Neural cell (in vitro differentiated cells): ENCODE results near the gene CPNE5. TPM values are rescaled to one million over a fixed set of nuclear protein-coding genes. Genes with fewer than 3 reads are reported as not detected.

ENCODE experiments used
- H2AFZ ChIP-seq: fragments of 200-600, 300-800 bp; sonication (generic), shearing (Covaris generic); 2 replicates; pipeline ENCODE4 v1.6.0; 2014; ENCODE audit warnings: low read depth, mild to moderate bottlenecking, antibody characterized with exemption, low read length, moderate library complexity
- H3F3A ChIP-seq: fragments of 200-600 bp; shearing (Covaris generic); 2 replicates; pipeline ENCODE4 v1.6.1; 2016; ENCODE audit warnings: mild to moderate bottlenecking, moderate library complexity, mixed read lengths, antibody characterized with exemption, low read length; ENCODE audit not compliant: insufficient read depth, poor library complexity, severe bottlenecking
- H3K27ac ChIP-seq: fragments of 200-600, 300-800 bp; sonication (generic), shearing (Covaris generic); 2 replicates; pipeline ENCODE4 v1.5.1; 2014; ENCODE audit warnings: mild to moderate bottlenecking, low read length, moderate library complexity
- H3K27me3 ChIP-seq: fragments of 300-800, 200-600 bp; sonication (generic), shearing (Covaris generic); 2 replicates; pipeline ENCODE4 v1.6.0; 2014; ENCODE audit warnings: mild to moderate bottlenecking, low read depth, low read length, moderate library complexity; ENCODE audit not compliant: insufficient read depth
- H3K36me3 ChIP-seq: fragments of 300-800, 200-600 bp; sonication (generic), shearing (Covaris generic); 2 replicates; pipeline ENCODE4 v1.5.1; 2014; ENCODE audit warnings: mild to moderate bottlenecking, antibody characterized with exemption, low read length, moderate library complexity; ENCODE audit not compliant: insufficient read depth
- H3K4me2 ChIP-seq: fragments of 300-800, 200-600 bp; sonication (generic), shearing (Covaris generic); 2 replicates; pipeline ENCODE4 v1.6.0; 2014; ENCODE audit warnings: mild to moderate bottlenecking, low read length
- H3K4me3 ChIP-seq: fragments of 300-800, 200-600 bp; sonication (generic), shearing (Covaris generic); 2 replicates; pipeline ENCODE4 v1.5.1; 2014; ENCODE audit warnings: mild to moderate bottlenecking, low read length, moderate library complexity
- H3K79me2 ChIP-seq: fragments of 200-600 bp; shearing (Covaris generic); replicated peaks from 2 replicates; pipeline ENCODE4 v1.6.0; 2014; ENCODE audit warnings: mild to moderate bottlenecking, low read length, moderate library complexity; ENCODE audit not compliant: insufficient read depth
- H3K9ac ChIP-seq: fragments of 300-800, 200-600 bp; sonication (generic), shearing (Covaris generic); 2 replicates; pipeline ENCODE4 v1.6.1; 2016; ENCODE audit warnings: mild to moderate bottlenecking, low read length, mixed read lengths
- H3K9me2 ChIP-seq: fragments of 200-600 bp; shearing (Covaris generic); 2 replicates; pipeline ENCODE4 v1.6.1; 2016; ENCODE audit warnings: mild to moderate bottlenecking, low read length, mixed read lengths; ENCODE audit not compliant: insufficient read depth
- H3K9me3 ChIP-seq: fragments of 200-600, 300-800 bp; sonication (generic), shearing (Covaris generic); 2 replicates; pipeline ENCODE4 v1.6.1; 2016; ENCODE audit warnings: mild to moderate bottlenecking, mixed run types, low read length, moderate library complexity, mixed read lengths
- H4K20me1 ChIP-seq: fragments of 200-600 bp; shearing (Covaris generic); 2 replicates; pipeline ENCODE4 v1.6.1; 2016; ENCODE audit warnings: mild to moderate bottlenecking, mixed run types; ENCODE audit not compliant: insufficient read depth
- CTCF ChIP-seq: fragments of 450-650 bp; IDR thresholded peaks from 2 replicates; pipeline ENCODE4 v1.5.1; 2014; ENCODE audit warnings: antibody characterized with exemption, mild to moderate bottlenecking, moderate library complexity; ENCODE audit not compliant: poor library complexity, severe bottlenecking
- EP300 ChIP-seq: fragments of 450-650 bp; conservative IDR thresholded peaks from 2 replicates; pipeline ENCODE4 v1.6.1; 2014; ENCODE audit warnings: antibody characterized with exemption, mild to moderate bottlenecking, moderate library complexity; ENCODE audit not compliant: poor library complexity, severe bottlenecking
- EZH2 ChIP-seq: fragments of 200-600, 300-800 bp; shearing (Covaris generic), sonication (generic); IDR thresholded peaks from 2 replicates; pipeline ENCODE4 v1.6.1; 2014; ENCODE audit warnings: antibody characterized with exemption, low read length, borderline replicate concordance, mild to moderate bottlenecking; ENCODE audit not compliant: insufficient read depth, poor library complexity, severe bottlenecking
- MXI1 ChIP-seq: fragments of 450-650 bp; conservative IDR thresholded peaks from 2 replicates; pipeline ENCODE4 v1.6.1; 2014; ENCODE audit warnings: antibody characterized with exemption, mild to moderate bottlenecking; ENCODE audit not compliant: poor library complexity, severe bottlenecking
- POLR2AphosphoS5 ChIP-seq: IDR thresholded peaks from 2 replicates; pipeline ENCODE4 v1.6.1; 2012
- RAD21 ChIP-seq: fragments of 450-650 bp; conservative IDR thresholded peaks from 2 replicates; pipeline ENCODE4 v1.6.1; 2014; ENCODE audit warnings: antibody characterized with exemption, mild to moderate bottlenecking, moderate library complexity
- REST ChIP-seq: IDR thresholded peaks from 2 replicates; pipeline ENCODE4 v1.6.1; 2012; ENCODE audit warnings: borderline replicate concordance
- SMC3 ChIP-seq: fragments of 450-650 bp; conservative IDR thresholded peaks from 2 replicates; pipeline ENCODE4 v1.6.1; 2014; ENCODE audit warnings: antibody characterized with exemption, mild to moderate bottlenecking, moderate library complexity; ENCODE audit not compliant: poor library complexity
- TAF1 ChIP-seq: IDR thresholded peaks from 2 replicates; pipeline ENCODE4 v1.6.1; 2012; ENCODE audit warnings: low read depth
- polyA plus RNA-seq: library from polyadenylated mRNA; depleted of rRNA; stranded (reverse); fragments of >200 nt; gene quantifications from 2 replicates; pipeline ENCODE4 v1.2.3, GENCODE V29; 2014

Gene CPNE5
- polyA plus RNA-seq, 1 donor from 2014 or later = 8.7 TPM

GRCh38 chr6:36837686-36838085, 1.6 kb downstream of the CPNE5 start:
- H3K27me3 ChIP-seq = peaks cover 25% of the 10 kb centered on the region
- no peak overlapping the region for H3K4me2 ChIP-seq
- TF ChIP-seq CTCF (no peak), TAF1 (no peak), EP300 (peak; percentile 43), RAD21 (no peak)
- H3K79me2 ChIP-seq = no peaks in the 10 kb centered on the region
- no peaks in the 10 kb centered on the region for H4K20me1 ChIP-seq
- H3K4me3 ChIP-seq = peak overlapping the region; percentile 82
- H3K9ac ChIP-seq = no peak overlapping the region
- H2AFZ ChIP-seq = no peak overlapping the region
- no peaks in the 10 kb centered on the region for H3F3A ChIP-seq
- H3K27ac ChIP-seq = peak overlapping the region; percentile 44
- H3K36me3 ChIP-seq = no peaks in the 10 kb centered on the region
- H3K9me3 ChIP-seq = no peaks in the 10 kb centered on the region
- no peaks in the 10 kb centered on the region for H3K9me2 ChIP-seq

GRCh38 chr6:36837022-36837339, 2.3 kb downstream of the CPNE5 start:
- no peak overlapping the region for H2AFZ ChIP-seq
- H3K27ac ChIP-seq = no peak overlapping the region
- no peak for TF ChIP-seq EP300
- TF ChIP-seq RAD21 = no peak
- TF ChIP-seq CTCF = no peak
- no peak for TF ChIP-seq TAF1
- TF ChIP-seq REST = no peak
- no peak for TF ChIP-seq POLR2AphosphoS5
- no peak for TF ChIP-seq SMC3
- TF ChIP-seq EZH2 = no peak
- no peak for TF ChIP-seq MXI1
- peak overlapping the region; percentile 82 for H3K4me3 ChIP-seq
- no peak overlapping the region for H3K4me2 ChIP-seq
- no peaks in the 10 kb centered on the region for H3K9me2 ChIP-seq
- H4K20me1 ChIP-seq = no peaks in the 10 kb centered on the region
- H3F3A ChIP-seq = no peaks in the 10 kb centered on the region
- H3K9me3 ChIP-seq = no peaks in the 10 kb centered on the region
- H3K9ac ChIP-seq = no peak overlapping the region
- H3K79me2 ChIP-seq = no peaks in the 10 kb centered on the region
- H3K27me3 ChIP-seq = peaks cover 25% of the 10 kb centered on the region
- no peaks in the 10 kb centered on the region for H3K36me3 ChIP-seq
